ENCODE results near the gene CLTCL1. TPM values are rescaled to one million over a fixed set of nuclear protein-coding genes. Genes with fewer than 3 reads are reported as not detected.

Gene CLTCL1
- total and polyA plus RNA-seq, 9 of the 15 experiments (the other 6 are each of a cell fraction or from before 2014, with no cell fraction given) = 1.1 to 11.7 (median 5.0) TPM

DNA sequence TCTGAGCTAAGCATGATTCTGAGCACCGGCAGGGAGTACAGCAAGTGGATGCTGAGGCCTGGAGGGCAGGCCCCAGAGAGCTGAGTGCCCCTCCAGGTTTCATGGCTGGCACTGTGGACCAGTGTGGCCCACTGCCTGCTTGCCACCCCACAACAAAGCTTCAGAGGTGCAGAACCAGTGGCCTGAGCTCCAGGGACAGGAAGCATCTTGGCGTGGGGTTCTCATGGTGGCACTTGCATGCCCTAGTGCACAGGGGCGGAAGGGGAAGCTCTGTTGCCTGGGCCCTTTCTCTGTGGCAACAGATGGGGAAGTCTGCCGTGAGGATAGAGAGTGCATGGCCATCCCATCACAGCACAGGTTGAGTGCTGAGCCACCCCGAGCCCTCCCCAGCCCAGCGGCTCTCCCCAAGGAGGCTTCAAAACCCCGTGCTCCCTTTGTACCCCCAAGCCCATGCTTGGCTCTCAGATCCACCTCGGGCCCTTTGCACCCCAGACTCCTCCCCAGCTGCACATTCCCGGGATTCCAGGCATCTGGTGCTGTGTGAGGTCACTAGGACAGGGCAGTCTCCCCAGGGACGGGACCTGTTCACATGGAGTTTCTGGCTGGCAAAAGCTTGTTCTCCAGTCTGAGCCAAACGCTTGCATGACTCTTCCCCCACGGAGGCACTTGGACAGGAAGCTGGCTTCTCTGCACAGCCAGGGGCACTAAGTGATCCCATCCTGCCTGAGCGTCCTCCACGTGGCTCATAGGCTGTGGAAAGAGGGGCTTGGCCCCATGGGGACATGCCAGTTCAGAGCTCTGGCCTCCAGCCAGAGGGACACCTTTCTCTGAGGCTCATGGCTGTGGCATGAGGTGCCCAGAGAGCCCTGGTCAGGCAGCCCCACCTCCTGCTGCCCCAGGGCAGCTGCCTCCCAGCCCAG, 117.2 kb downstream of the CLTCL1 start (continued):
- no peak for TF ChIP-seq TCF7 (IDR thresholded peaks at IDR 0.05; ENCODE audit: borderline replicate concordance)
- no peak for TF ChIP-seq ELF2 (CRISPR knock-in tag; IDR thresholded peaks at IDR 0.05)
- TF ChIP-seq, protein P1, sequence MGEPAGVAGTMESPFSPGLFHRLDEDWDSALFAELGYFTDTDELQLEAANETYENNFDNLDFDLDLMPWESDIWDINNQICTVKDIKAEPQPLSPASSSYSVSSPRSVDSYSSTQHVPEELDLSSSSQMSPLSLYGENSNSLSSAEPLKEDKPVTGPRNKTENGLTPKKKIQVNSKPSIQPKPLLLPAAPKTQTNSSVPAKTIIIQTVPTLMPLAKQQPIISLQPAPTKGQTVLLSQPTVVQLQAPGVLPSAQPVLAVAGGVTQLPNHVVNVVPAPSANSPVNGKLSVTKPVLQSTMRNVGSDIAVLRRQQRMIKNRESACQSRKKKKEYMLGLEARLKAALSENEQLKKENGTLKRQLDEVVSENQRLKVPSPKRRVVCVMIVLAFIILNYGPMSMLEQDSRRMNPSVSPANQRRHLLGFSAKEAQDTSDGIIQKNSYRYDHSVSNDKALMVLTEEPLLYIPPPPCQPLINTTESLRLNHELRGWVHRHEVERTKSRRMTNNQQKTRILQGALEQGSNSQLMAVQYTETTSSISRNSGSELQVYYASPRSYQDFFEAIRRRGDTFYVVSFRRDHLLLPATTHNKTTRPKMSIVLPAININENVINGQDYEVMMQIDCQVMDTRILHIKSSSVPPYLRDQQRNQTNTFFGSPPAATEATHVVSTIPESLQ (CRISPR knock-in tag; IDR thresholded peaks at IDR 0.05) = no peak
- TF ChIP-seq PATZ1 (CRISPR knock-in tag; IDR thresholded peaks at IDR 0.05; ENCODE audit: borderline replicate concordance) = no peak
- TF ChIP-seq RHOXF2B (CRISPR knock-in tag; conservative IDR thresholded peaks at IDR 0.05) = peak; percentile 83
- TF ChIP-seq ZNF253 (CRISPR knock-in tag; conservative IDR thresholded peaks at IDR 0.05) = peak; percentile 88; the same call in 1 of the 2 replicates
- peak in 1 of 2 experiments; percentile 35; a peak in 1 of 4 replicates for TF ChIP-seq MLX (CRISPR knock-in tag; conservative IDR thresholded peaks at IDR 0.05)
- TF ChIP-seq, protein P2, sequence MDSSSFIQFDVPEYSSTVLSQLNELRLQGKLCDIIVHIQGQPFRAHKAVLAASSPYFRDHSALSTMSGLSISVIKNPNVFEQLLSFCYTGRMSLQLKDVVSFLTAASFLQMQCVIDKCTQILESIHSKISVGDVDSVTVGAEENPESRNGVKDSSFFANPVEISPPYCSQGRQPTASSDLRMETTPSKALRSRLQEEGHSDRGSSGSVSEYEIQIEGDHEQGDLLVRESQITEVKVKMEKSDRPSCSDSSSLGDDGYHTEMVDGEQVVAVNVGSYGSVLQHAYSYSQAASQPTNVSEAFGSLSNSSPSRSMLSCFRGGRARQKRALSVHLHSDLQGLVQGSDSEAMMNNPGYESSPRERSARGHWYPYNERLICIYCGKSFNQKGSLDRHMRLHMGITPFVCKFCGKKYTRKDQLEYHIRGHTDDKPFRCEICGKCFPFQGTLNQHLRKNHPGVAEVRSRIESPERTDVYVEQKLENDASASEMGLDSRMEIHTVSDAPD (CRISPR knock-in tag; IDR thresholded peaks at IDR 0.05) = no peak
- TF ChIP-seq GABPB2 (CRISPR knock-in tag; conservative IDR thresholded peaks at IDR 0.05) = peak; percentile 90
- TF ChIP-seq, protein P3, sequence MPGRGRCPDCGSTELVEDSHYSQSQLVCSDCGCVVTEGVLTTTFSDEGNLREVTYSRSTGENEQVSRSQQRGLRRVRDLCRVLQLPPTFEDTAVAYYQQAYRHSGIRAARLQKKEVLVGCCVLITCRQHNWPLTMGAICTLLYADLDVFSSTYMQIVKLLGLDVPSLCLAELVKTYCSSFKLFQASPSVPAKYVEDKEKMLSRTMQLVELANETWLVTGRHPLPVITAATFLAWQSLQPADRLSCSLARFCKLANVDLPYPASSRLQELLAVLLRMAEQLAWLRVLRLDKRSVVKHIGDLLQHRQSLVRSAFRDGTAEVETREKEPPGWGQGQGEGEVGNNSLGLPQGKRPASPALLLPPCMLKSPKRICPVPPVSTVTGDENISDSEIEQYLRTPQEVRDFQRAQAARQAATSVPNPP (IDR thresholded peaks at IDR 0.05; ENCODE audit: borderline replicate concordance, insufficient read depth, insufficient read length) = no peak
- no peak for TF ChIP-seq PHTF2 (CRISPR knock-in tag; IDR thresholded peaks at IDR 0.05)
- no peak for TF ChIP-seq LCOR (CRISPR knock-in tag; IDR thresholded peaks at IDR 0.05)
- TF ChIP-seq RFX7 (CRISPR knock-in tag; IDR thresholded peaks at IDR 0.05) = 0 out of 2 replicates have a peak, but pooled peaks have one; percentile 21
- no peak for TF ChIP-seq ZNF511 (CRISPR knock-in tag; IDR thresholded peaks at IDR 0.05)
- no peak; a peak in 1 of 4 replicates for TF ChIP-seq SRF (CRISPR knock-in tag; IDR thresholded peaks at IDR 0.05)
- TF ChIP-seq ZNF57 (CRISPR knock-in tag; IDR thresholded peaks at IDR 0.05) = peak; percentile 54; the same call in 1 of the 2 replicates
